ENCODE results near the gene WDR82.

Gene WDR82

GRCh38 chr3:52293491-52294319 is 15.3 kb upstream of the WDR82 start:
- in situ Hi-C loops (cut with MboI; ENCODE audit: low pct_unique_long_range_greater_than_20kb, low sequenced_read_pairs, unreplicated experiment) = loop anchor here (5.0 kb wide), 1 partner anchor 49 kb away; no protein-coding TSS in a partner anchor
- TF ChIP-seq CTCF (IDR thresholded peaks at IDR 0.05; ENCODE audit: extremely low read depth, insufficient read depth, missing control alignments) = no peak
- DNase-seq (ENCODE audit: low spot score) = no peak

GRCh38 chr3:52292247-52293065 is 14.0 kb upstream of the WDR82 start:
- no peak for DNase-seq (ENCODE audit: low spot score)
- no peak for TF ChIP-seq CTCF (IDR thresholded peaks at IDR 0.05; ENCODE audit: extremely low read depth, insufficient read depth, missing control alignments)
- in situ Hi-C loops (cut with MboI; ENCODE audit: low pct_unique_long_range_greater_than_20kb, low sequenced_read_pairs, unreplicated experiment) = loop anchor here (5.0 kb wide), 1 partner anchor 50 kb away; no protein-coding TSS in a partner anchor

- peak; percentile 79 for DNase-seq (ENCODE audit: low spot score)
- in situ Hi-C loops (cut with MboI; ENCODE audit: low pct_unique_long_range_greater_than_20kb, low sequenced_read_pairs, unreplicated experiment) = loop anchor here (5.0 kb wide), 1 partner anchor 51 kb away; no protein-coding TSS in a partner anchor
- TF ChIP-seq CTCF (IDR thresholded peaks at IDR 0.05; ENCODE audit: extremely low read depth, insufficient read depth, missing control alignments) = peak; percentile 72
Measured at GRCh38 chr3:52291508-52292181, 13.2 kb upstream of the WDR82 start.

GRCh38 chr3:52290596-52291507 is 12.4 kb upstream of the WDR82 start:
- in situ Hi-C loops (cut with MboI; ENCODE audit: low pct_unique_long_range_greater_than_20kb, low sequenced_read_pairs, unreplicated experiment) = loop anchor here (5.0 kb wide), 1 partner anchor 51 kb away; no protein-coding TSS in a partner anchor
- peak; percentile 2 for TF ChIP-seq CTCF (IDR thresholded peaks at IDR 0.05; ENCODE audit: extremely low read depth, insufficient read depth, missing control alignments)
- no peak for DNase-seq (ENCODE audit: low spot score)

GRCh38 chr3:52289747-52290595 is 11.5 kb upstream of the WDR82 start:
- TF ChIP-seq CTCF (IDR thresholded peaks at IDR 0.05; ENCODE audit: extremely low read depth, insufficient read depth, missing control alignments) = no peak
- in situ Hi-C loops (cut with MboI; ENCODE audit: low pct_unique_long_range_greater_than_20kb, low sequenced_read_pairs, unreplicated experiment) = loop anchor here (5.0 kb wide), 1 partner anchor 52 kb away; no protein-coding TSS in a partner anchor
- DNase-seq (ENCODE audit: low spot score) = no peak

Measured in GM13977 (cell line).